HCT116 (cell line): ENCODE results near the gene APIP. TPM values are rescaled to one million over a fixed set of nuclear protein-coding genes. Genes with fewer than 3 reads are reported as not detected.

Source experiments
- ATAC-seq: fragments of 200-7000 bp; cut with Tn5 transposase; 2 replicates; pipeline ENCODE4 v1.9.1; 2020; ENCODE audit warnings: mild to moderate bottlenecking, moderate library complexity
- BruUV-seq: library from RNA; stranded (reverse); fragments of 400-500 nt; replicated peaks from 2 replicates; lab custom pipeline; 2021; lab: Mats Ljungman, UMichigan
- CTCF ChIA-PET: fragments of 300-600 bp; sonication (Branson Sonifier 250); formaldehyde crosslinking; loops from one replicate; lab custom pipeline; 2021; ENCODE audit warnings: antibody characterized with exemption; lab: Charles Lee
- POLR2A ChIA-PET: fragments of 300-600, 350-600 bp; sonication (Branson Sonifier 250); formaldehyde crosslinking; loops from one replicate; lab custom pipeline; 2021; ENCODE audit warnings: antibody characterized with exemption; lab: Charles Lee
- RAD21 ChIA-PET, 2 experiments: fragments of 300-600 bp; sonication (Branson Sonifier 250); formaldehyde crosslinking; loops; one replicate each; lab custom pipeline; 2023; ENCODE audit warnings: low total read pairs in 2 of 2; ENCODE audit not compliant: uncharacterized antibody in 2 of 2, unreplicated experiment in 2 of 2, low non-redundant PET in 1 of 2; lab: Charles Lee
- DNase-seq: peaks from one replicate; pipeline ENCODE4 v3.0.0-alpha.2; 2010; ENCODE audit warnings: low read depth, low spot score
- H2AFZ ChIP-seq: fragments of 200-600 bp; shearing (Covaris generic), sonication (generic); 2 replicates; pipeline ENCODE4 v1.6.1; 2017; ENCODE audit warnings: low read depth, mixed run types, mixed read lengths, antibody characterized with exemption, low read length; ENCODE audit not compliant: poor library complexity, severe bottlenecking
- H3K27ac ChIP-seq: 2 replicates; pipeline ENCODE4 v1.5.1; 2012; ENCODE audit warnings: low read depth, low read length
- H3K27me3 ChIP-seq: fragments of 200-600 bp; sonication (generic); 2 replicates; pipeline ENCODE4 v1.6.1; 2016; ENCODE audit warnings: mixed run types, low read length, mixed read lengths; ENCODE audit not compliant: insufficient read depth
- H3K36me3 ChIP-seq, 2 experiments: fragments of 200-500 bp in 1 of 2; fragments of 200-600 bp in 1 of 2; sonication (Bioruptor generic) in 1 of 2; sonication (generic) in 1 of 2; 2 replicates each; pipeline versions ENCODE4 v1.5.1 to v1.6.1; 2014 to 2016; ENCODE audit warnings: low read length in 2 of 2, inconsistent platforms in 1 of 2, mixed read lengths in 1 of 2, mixed run types in 1 of 2; ENCODE audit not compliant: insufficient read depth in 2 of 2, control insufficient read depth in 1 of 2
- H3K4me1 ChIP-seq, 2 experiments: fragments of 200-600 bp in 1 of 2; sonication (generic) in 1 of 2; 2 replicates each; pipeline versions ENCODE4 v1.5.1 to v1.6.1; 2012 to 2017; ENCODE audit warnings: low read length in 2 of 2, inconsistent platforms in 1 of 2, mild to moderate bottlenecking in 1 of 2, mixed read lengths in 1 of 2, mixed run types in 1 of 2, moderate library complexity in 1 of 2; ENCODE audit not compliant: insufficient read depth in 2 of 2, control insufficient read depth in 1 of 2
- H3K4me2 ChIP-seq: fragments of 200-600 bp; sonication (generic); 2 replicates; pipeline ENCODE4 v1.6.1; 2017; ENCODE audit warnings: mixed run types, low read length, mixed read lengths
- H3K4me3 ChIP-seq, 2 experiments: fragments of 200-600 bp in 1 of 2; sonication (generic) in 1 of 2; replicated peaks in 1 of 2; 2 replicates each; pipeline ENCODE4 v1.5.1; 2011 to 2016; ENCODE audit warnings: low read length in 2 of 2, control low read depth in 1 of 2, low read depth in 1 of 2, mild to moderate bottlenecking in 1 of 2, mixed read lengths in 1 of 2, mixed run types in 1 of 2
- H3K79me2 ChIP-seq: fragments of 200-600 bp; sonication (generic); 2 replicates; pipeline ENCODE4 v1.6.1; 2017; ENCODE audit warnings: mild to moderate bottlenecking, mixed run types, low read length, moderate library complexity, mixed read lengths; ENCODE audit not compliant: insufficient read depth
- H3K9ac ChIP-seq: fragments of 200-600 bp; sonication (generic); 2 replicates; pipeline ENCODE4 v1.6.1; 2016; ENCODE audit warnings: low read length, mixed read lengths
- H3K9me2 ChIP-seq: fragments of 200-600 bp; sonication (generic), shearing (Covaris generic); 2 replicates; pipeline ENCODE4 v1.6.1; 2017; ENCODE audit warnings: mixed run types, mild to moderate bottlenecking, moderate library complexity; ENCODE audit not compliant: insufficient read depth
- H3K9me3 ChIP-seq, 2 experiments: fragments of 200-500 bp in 1 of 2; fragments of 200-600 bp in 1 of 2; sonication (Bioruptor generic) in 1 of 2; sonication (generic) in 1 of 2; 2 replicates each; pipeline ENCODE4 v1.6.1; 2014 to 2017; ENCODE audit warnings: low read length in 2 of 2, mixed read lengths in 2 of 2, inconsistent platforms in 1 of 2, low read depth in 1 of 2, mild to moderate bottlenecking in 1 of 2, mixed run types in 1 of 2, moderate library complexity in 1 of 2; ENCODE audit not compliant: control insufficient read depth in 1 of 2, insufficient read depth in 1 of 2
- H4K20me1 ChIP-seq: fragments of 200-600 bp; sonication (generic), shearing (Covaris generic); 2 replicates; pipeline ENCODE4 v1.6.1; 2017; ENCODE audit warnings: mixed run types, mild to moderate bottlenecking, moderate library complexity; ENCODE audit not compliant: insufficient read depth
- CBX3 ChIP-seq: IDR thresholded peaks from 2 replicates; pipeline ENCODE4 v1.6.1; 2012; ENCODE audit warnings: low read depth
- EGR1 ChIP-seq: IDR thresholded peaks from 2 replicates; pipeline ENCODE4 v1.6.1; 2012; ENCODE audit warnings: low read depth
- ELF1 ChIP-seq: IDR thresholded peaks from 2 replicates; pipeline ENCODE4 v1.6.1; 2012; ENCODE audit warnings: low read depth, borderline replicate concordance
- EZH2phosphoT487 ChIP-seq: fragments of 200-600 bp; IDR thresholded peaks from 2 replicates; pipeline ENCODE4 v1.6.1; 2018; ENCODE audit warnings: antibody characterized with exemption, borderline replicate concordance
- JUND ChIP-seq: IDR thresholded peaks from 2 replicates; pipeline ENCODE4 v1.6.1; 2012
- POLR2AphosphoS5 ChIP-seq: IDR thresholded peaks from 2 replicates; pipeline ENCODE4 v1.6.1; 2011; ENCODE audit warnings: mild to moderate bottlenecking, low read depth, low read length, moderate library complexity
- RAD21 ChIP-seq: IDR thresholded peaks from 2 replicates; pipeline ENCODE4 v1.6.1; 2012; ENCODE audit warnings: low read depth, mild to moderate bottlenecking
- SP1 ChIP-seq: IDR thresholded peaks from 2 replicates; pipeline ENCODE4 v1.6.1; 2012; ENCODE audit warnings: low read depth
- TCF7L2 ChIP-seq: IDR thresholded peaks from 2 replicates; pipeline ENCODE4 v1.7.0; 2011; ENCODE audit warnings: borderline replicate concordance, inconsistent platforms; ENCODE audit not compliant: insufficient read depth, insufficient read length; ENCODE audit errors: extremely low read depth
- YY1 ChIP-seq: IDR thresholded peaks from 2 replicates; pipeline ENCODE4 v1.6.1; 2011; ENCODE audit warnings: low read length, low read depth, moderate library complexity, mild to moderate bottlenecking; ENCODE audit not compliant: insufficient replicate concordance; ENCODE audit errors: extremely low read depth
- ZFX ChIP-seq: fragments of 450-650 bp; IDR thresholded peaks from 2 replicates; pipeline ENCODE4 v1.6.1; 2017
- ZNF274 ChIP-seq: fragments of 200-500 bp; sonication (Bioruptor generic); IDR thresholded peaks from 2 replicates; pipeline ENCODE4 v1.6.1; 2014; ENCODE audit warnings: mild to moderate bottlenecking, low read depth, low read length, inconsistent platforms
- intact Hi-C: fragments of 100-400 bp; cut with micrococcal nuclease; formaldehyde crosslinking; loops from 2 replicates; pipeline ENCODE4 v1.10.0; 2022
- total RNA-seq: library from RNA; stranded (reverse); gene quantifications from one replicate; pipeline ENCODE4 v1.2.1, GENCODE V29; 2021; ENCODE audit not compliant: unreplicated experiment
- TF ChIP-seq, protein P1 (sequence below), 3 experiments: fragments of 200-600 bp in 1 of 3; sonication (generic) in 1 of 3; IDR thresholded peaks in 2 of 3; conservative IDR thresholded peaks in 1 of 3; 2 replicates each; pipeline ENCODE4 v1.5.1; 2012 to 2017; ENCODE audit warnings: low read depth in 2 of 3, low read length in 2 of 3, antibody characterized with exemption in 1 of 3, borderline replicate concordance in 1 of 3, control low read depth in 1 of 3, mild to moderate bottlenecking in 1 of 3, mixed read lengths in 1 of 3, mixed run types in 1 of 3, moderate library complexity in 1 of 3; ENCODE audit not compliant: insufficient read depth in 1 of 3
- TF ChIP-seq, protein P2 (sequence below): IDR thresholded peaks from 2 replicates; pipeline ENCODE4 v1.6.1; 2012; ENCODE audit warnings: low read depth
- TF ChIP-seq, protein P3 (sequence below): IDR thresholded peaks from 2 replicates; pipeline ENCODE4 v1.6.1; 2012

APIP gene
- total RNA-seq, 1 experiment from 2014 or later: 41.2 TPM

DNA sequence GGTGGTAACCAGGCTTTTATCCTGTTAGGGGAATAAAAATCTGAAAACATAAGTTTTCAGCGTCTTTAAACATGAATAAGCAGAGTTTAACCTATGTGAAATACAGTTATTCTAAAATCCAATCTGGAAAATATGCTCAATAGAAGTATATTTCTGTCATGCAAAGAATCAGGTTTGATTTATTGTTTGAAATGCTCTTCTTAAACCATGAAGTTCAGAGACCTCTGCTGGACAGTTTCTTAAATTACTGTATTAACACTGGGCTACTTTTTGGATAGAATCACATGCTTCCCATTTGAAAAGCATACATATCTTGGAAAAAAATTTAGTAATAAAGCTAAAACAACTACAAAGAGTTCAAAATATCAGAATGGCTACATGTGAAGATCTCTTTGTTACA, 25.4 kb downstream of the APIP start:
- no peak overlapping the region for H3K9ac ChIP-seq
- POLR2A ChIA-PET: no interaction called here
- CTCF ChIA-PET: interaction anchor here (0.6 to 3.2 kb wide), 5 partner anchors 8 to 394 kb away, joined by 3 to 41 read pairs (median 4); no protein-coding TSS in a partner anchor
- no peak overlapping the region for H2AFZ ChIP-seq
- peaks cover 5 to 10% of the 10 kb centered on the region in 2 experiments; a peak in 2 of 4 replicates for H3K4me1 ChIP-seq
- BruUV-seq: no TSS peak
- ATAC-seq (0 out of 2 replicates have a peak, but pooled peaks have one; percentile 46), DNase-seq (peak; percentile 56)
- H3K4me3 ChIP-seq: no peak overlapping the region
- H3K9me3 ChIP-seq: no peaks in the 10 kb centered on the region
- no peaks in the 10 kb centered on the region for H3K79me2 ChIP-seq
- no peak overlapping the region; the same call in 1 of the 2 replicates for H3K4me2 ChIP-seq
- RAD21 ChIA-PET: interaction anchor here (1.2 to 1.8 kb wide), 3 partner anchors 100 to 304 kb away, joined by 3 to 7 read pairs (median 6); no protein-coding TSS in a partner anchor
- no peaks in the 10 kb centered on the region for H4K20me1 ChIP-seq
- TF ChIP-seq EGR1 (no peak), YY1 (no peak), ELF1 (no peak), POLR2AphosphoS5 (no peak), JUND (no peak), SP1 (no peak), CBX3 (no peak), EZH2phosphoT487 (no peak), TCF7L2 (no peak), ZFX (no peak), ZNF274 (no peak), RAD21 (peak; percentile 90)
- TF ChIP-seq, protein P1, sequence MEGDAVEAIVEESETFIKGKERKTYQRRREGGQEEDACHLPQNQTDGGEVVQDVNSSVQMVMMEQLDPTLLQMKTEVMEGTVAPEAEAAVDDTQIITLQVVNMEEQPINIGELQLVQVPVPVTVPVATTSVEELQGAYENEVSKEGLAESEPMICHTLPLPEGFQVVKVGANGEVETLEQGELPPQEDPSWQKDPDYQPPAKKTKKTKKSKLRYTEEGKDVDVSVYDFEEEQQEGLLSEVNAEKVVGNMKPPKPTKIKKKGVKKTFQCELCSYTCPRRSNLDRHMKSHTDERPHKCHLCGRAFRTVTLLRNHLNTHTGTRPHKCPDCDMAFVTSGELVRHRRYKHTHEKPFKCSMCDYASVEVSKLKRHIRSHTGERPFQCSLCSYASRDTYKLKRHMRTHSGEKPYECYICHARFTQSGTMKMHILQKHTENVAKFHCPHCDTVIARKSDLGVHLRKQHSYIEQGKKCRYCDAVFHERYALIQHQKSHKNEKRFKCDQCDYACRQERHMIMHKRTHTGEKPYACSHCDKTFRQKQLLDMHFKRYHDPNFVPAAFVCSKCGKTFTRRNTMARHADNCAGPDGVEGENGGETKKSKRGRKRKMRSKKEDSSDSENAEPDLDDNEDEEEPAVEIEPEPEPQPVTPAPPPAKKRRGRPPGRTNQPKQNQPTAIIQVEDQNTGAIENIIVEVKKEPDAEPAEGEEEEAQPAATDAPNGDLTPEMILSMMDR (IDR thresholded peaks at IDR 0.05 in 2 of 3, conservative IDR thresholded peaks at IDR 0.05 in 1 of 3; ENCODE audit: borderline replicate concordance in 1 of 3, insufficient read depth in 1 of 3, low read depth in 2 of 3, low read length in 2 of 3): peak; percentile 40 to 83 (median 67)
- TF ChIP-seq, protein P2, sequence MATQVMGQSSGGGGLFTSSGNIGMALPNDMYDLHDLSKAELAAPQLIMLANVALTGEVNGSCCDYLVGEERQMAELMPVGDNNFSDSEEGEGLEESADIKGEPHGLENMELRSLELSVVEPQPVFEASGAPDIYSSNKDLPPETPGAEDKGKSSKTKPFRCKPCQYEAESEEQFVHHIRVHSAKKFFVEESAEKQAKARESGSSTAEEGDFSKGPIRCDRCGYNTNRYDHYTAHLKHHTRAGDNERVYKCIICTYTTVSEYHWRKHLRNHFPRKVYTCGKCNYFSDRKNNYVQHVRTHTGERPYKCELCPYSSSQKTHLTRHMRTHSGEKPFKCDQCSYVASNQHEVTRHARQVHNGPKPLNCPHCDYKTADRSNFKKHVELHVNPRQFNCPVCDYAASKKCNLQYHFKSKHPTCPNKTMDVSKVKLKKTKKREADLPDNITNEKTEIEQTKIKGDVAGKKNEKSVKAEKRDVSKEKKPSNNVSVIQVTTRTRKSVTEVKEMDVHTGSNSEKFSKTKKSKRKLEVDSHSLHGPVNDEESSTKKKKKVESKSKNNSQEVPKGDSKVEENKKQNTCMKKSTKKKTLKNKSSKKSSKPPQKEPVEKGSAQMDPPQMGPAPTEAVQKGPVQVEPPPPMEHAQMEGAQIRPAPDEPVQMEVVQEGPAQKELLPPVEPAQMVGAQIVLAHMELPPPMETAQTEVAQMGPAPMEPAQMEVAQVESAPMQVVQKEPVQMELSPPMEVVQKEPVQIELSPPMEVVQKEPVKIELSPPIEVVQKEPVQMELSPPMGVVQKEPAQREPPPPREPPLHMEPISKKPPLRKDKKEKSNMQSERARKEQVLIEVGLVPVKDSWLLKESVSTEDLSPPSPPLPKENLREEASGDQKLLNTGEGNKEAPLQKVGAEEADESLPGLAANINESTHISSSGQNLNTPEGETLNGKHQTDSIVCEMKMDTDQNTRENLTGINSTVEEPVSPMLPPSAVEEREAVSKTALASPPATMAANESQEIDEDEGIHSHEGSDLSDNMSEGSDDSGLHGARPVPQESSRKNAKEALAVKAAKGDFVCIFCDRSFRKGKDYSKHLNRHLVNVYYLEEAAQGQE: no peak
- TF ChIP-seq, protein P3, sequence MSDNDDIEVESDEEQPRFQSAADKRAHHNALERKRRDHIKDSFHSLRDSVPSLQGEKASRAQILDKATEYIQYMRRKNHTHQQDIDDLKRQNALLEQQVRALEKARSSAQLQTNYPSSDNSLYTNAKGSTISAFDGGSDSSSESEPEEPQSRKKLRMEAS: no peak
- no peaks in the 10 kb centered on the region; a peak in 1 of 4 replicates for H3K36me3 ChIP-seq
- intact Hi-C loops: loop anchor here (1.0 to 10.0 kb wide), 7 partner anchors 236 to 1086 kb away; partner anchors contain the start of gene ELF5
- no peaks in the 10 kb centered on the region for H3K9me2 ChIP-seq
- no peaks in the 10 kb centered on the region for H3K27me3 ChIP-seq
- H3K27ac ChIP-seq: no peak overlapping the region
